GM12878 (cell line): Measurements from ENCODE around the gene CABLES1. TPM values are rescaled to one million over a fixed set of nuclear protein-coding genes. Genes with fewer than 3 reads are reported as not detected.
A peak's percentile ranks its signal among the peaks of the same experiment; 100 is the strongest.

ENCODE experiments used
- ATAC-seq: fragments of 200-7000 bp; cut with Tn5 transposase; 3 replicates; pipeline ENCODE4 v1.9.1; 2020; ENCODE audit warnings: mild to moderate bottlenecking, moderate library complexity
- BruUV-seq: library from RNA; stranded (reverse); fragments of 400-500 nt; replicated peaks from 2 replicates; lab custom pipeline; 2021; lab: Mats Ljungman, UMichigan
- CTCF ChIA-PET: fragments of 300-600 bp; sonication (Branson Sonifier 250); formaldehyde crosslinking; extraction: SDS; loops from one replicate; lab custom pipeline; 2021; ENCODE audit warnings: inconsistent platforms; lab: Yijun Ruan, JAX
- POLR2A ChIA-PET: fragments of 350-600 bp; formaldehyde crosslinking; extraction: SDS; loops from one replicate; lab custom pipeline; 2021; ENCODE audit warnings: inconsistent platforms; lab: Charles Lee
- RAD21 ChIA-PET: fragments of 300-600 bp; sonication (Branson Sonifier 250); formaldehyde crosslinking; loops from one replicate; lab custom pipeline; 2023; ENCODE audit warnings: antibody characterized with exemption; ENCODE audit not compliant: unreplicated experiment; lab: Charles Lee
- SMC1A ChIA-PET: fragments of 300-600 bp; sonication (Branson Sonifier 250); formaldehyde crosslinking; loops from one replicate; lab custom pipeline; 2023; ENCODE audit not compliant: unreplicated experiment, uncharacterized antibody; lab: Charles Lee
- DNase-seq: peaks from one replicate; pipeline ENCODE4 v3.0.0-alpha.2; 2011; ENCODE audit warnings: low read depth, low spot score
- FAIRE-seq: peaks from 3 replicates; lab custom pipeline; 2011; peaks lifted over from hg19 to GRCh38; lab: Jason Lieb, UNC
- H2AFZ ChIP-seq: 2 replicates; pipeline ENCODE4 v1.6.0; 2011; ENCODE audit warnings: low read depth, low read length, control low read depth; ENCODE audit not compliant: control insufficient read depth
- H3K27ac ChIP-seq: 2 replicates; pipeline ENCODE4 v1.5.1; 2011; ENCODE audit warnings: control low read depth; ENCODE audit not compliant: control insufficient read depth, insufficient read depth
- H3K27me3 ChIP-seq, 2 experiments: replicated peaks in 1 of 2; 2 replicates each; pipeline versions ENCODE4 v1.6.0 to v1.6.1; 2011; ENCODE audit warnings: low read length in 1 of 2; ENCODE audit not compliant: control insufficient read depth in 2 of 2, insufficient read depth in 2 of 2
- H3K36me3 ChIP-seq, 2 experiments: 2 replicates each; pipeline ENCODE4 v1.5.1; 2011; ENCODE audit warnings: low read length in 1 of 2; ENCODE audit not compliant: control insufficient read depth in 2 of 2, insufficient read depth in 2 of 2
- H3K4me1 ChIP-seq: 2 replicates; pipeline ENCODE4 v1.6.1; 2011; ENCODE audit warnings: mild to moderate bottlenecking, low read length, moderate library complexity, mixed read lengths; ENCODE audit not compliant: control insufficient read depth, insufficient read depth
- H3K4me2 ChIP-seq: 2 replicates; pipeline ENCODE4 v1.6.0; 2011; ENCODE audit warnings: control low read depth; ENCODE audit not compliant: control insufficient read depth, insufficient read depth
- H3K4me3 ChIP-seq: fragments of 200-600 bp; sonication (generic); 2 replicates; pipeline ENCODE4 v1.5.1; 2016
- H3K79me2 ChIP-seq: 2 replicates; pipeline ENCODE4 v1.6.0; 2011; ENCODE audit warnings: low read length; ENCODE audit not compliant: control insufficient read depth, insufficient read depth
- H3K9ac ChIP-seq: 2 replicates; pipeline ENCODE4 v1.8.0; 2011; ENCODE audit warnings: low read length, control low read depth, mixed read lengths; ENCODE audit not compliant: control insufficient read depth, insufficient read depth
- H3K9me3 ChIP-seq: replicated peaks from 3 replicates; pipeline ENCODE4 v1.5.1; 2011; ENCODE audit warnings: mild to moderate bottlenecking, low read length; ENCODE audit not compliant: control insufficient read depth, insufficient read depth
- H4K20me1 ChIP-seq: 2 replicates; pipeline ENCODE4 v1.6.0; 2011; ENCODE audit not compliant: control insufficient read depth, insufficient read depth
- CBX5 ChIP-seq: sonication (generic); IDR thresholded peaks from 2 replicates; pipeline ENCODE4 v1.6.1; 2016; ENCODE audit warnings: low read depth, moderate library complexity, mild to moderate bottlenecking, inconsistent platforms
- CEBPB ChIP-seq, 2 experiments: fragments of 150-350 bp in 1 of 2; IDR thresholded peaks; 2 replicates each; pipeline ENCODE4 v1.6.1; 2012 to 2014; ENCODE audit warnings: low read depth in 2 of 2, low read length in 2 of 2, borderline replicate concordance in 1 of 2, inconsistent platforms in 1 of 2
- CHD1 ChIP-seq: IDR thresholded peaks from 2 replicates; pipeline ENCODE4 v1.6.1; 2012; ENCODE audit warnings: low read depth, low read length, improper control_type of control experiment
- CHD4 ChIP-seq: fragments of 200-600 bp; sonication (generic); IDR thresholded peaks from 2 replicates; pipeline ENCODE4 v1.6.1; 2016; ENCODE audit warnings: mild to moderate bottlenecking
- CREB1 ChIP-seq: IDR thresholded peaks from 2 replicates; pipeline ENCODE4 v1.6.1; 2012; ENCODE audit warnings: low read depth, mild to moderate bottlenecking, inconsistent platforms
- GATAD2B ChIP-seq: fragments of 450-650 bp; conservative IDR thresholded peaks from 2 replicates; pipeline ENCODE4 v1.6.1; 2017; ENCODE audit warnings: low read depth, mild to moderate bottlenecking, moderate library complexity
- MTA3 ChIP-seq: IDR thresholded peaks from 2 replicates; pipeline ENCODE4 v1.6.1; 2012; ENCODE audit warnings: low read length, inconsistent platforms, borderline replicate concordance
- NBN ChIP-seq: fragments of 450-650 bp; IDR thresholded peaks from 2 replicates; pipeline ENCODE4 v1.6.1; 2016
- RFX5 ChIP-seq: IDR thresholded peaks from 2 replicates; pipeline ENCODE4 v1.6.1; 2011; ENCODE audit warnings: low read depth, low read length, improper control_type of control experiment
- STAT1 ChIP-seq: fragments of 450-650 bp; conservative IDR thresholded peaks from 2 replicates; pipeline ENCODE4 v1.6.1; 2014; ENCODE audit warnings: antibody characterized with exemption, mild to moderate bottlenecking
- in situ Hi-C: fragments of 300-500 bp; cut with MboI; formaldehyde crosslinking; loops from 9 replicates; pipeline ENCODE4 v1.14.3; 2018; ENCODE audit warnings: mixed read lengths
- intact Hi-C: fragments of 100-400 bp; cut with micrococcal nuclease; formaldehyde crosslinking; loops from one replicate; pipeline ENCODE4 v1.14.2; 2022; ENCODE audit not compliant: unreplicated experiment
- polyA plus RNA-seq, 11 experiments: library from polyadenylated mRNA; depleted of rRNA in 4 of 11; unstranded in 6 of 11; stranded (reverse) in 5 of 11; fragments of >200 nt; fragmentation: Nextera tagmentation in 4 of 11; fragmentation: Illumina TruSeq in 1 of 11; extraction: Ambion mirVana in 4 of 11; extraction: Trizol in 1 of 11; gene quantifications; 1 replicate in 1 of 11; 2 replicates in 10 of 11; pipeline versions ENCODE4 v1.2.1 to v1.2.3, GENCODE V29; 2011 to 2016; ENCODE audit warnings: inconsistent platforms in 2 of 11, missing spikeins in 2 of 11, low read depth in 1 of 11
- total RNA-seq, 4 experiments: library from RNA; depleted of rRNA in 3 of 4; stranded (reverse); fragments of >200 nt in 3 of 4; fragmentation: Illumina TruSeq in 1 of 4; extraction: Trizol in 1 of 4; gene quantifications; 2 replicates each; pipeline versions ENCODE4 v1.2.1 to v1.2.3, GENCODE V29; 2013 to 2021

Gene CABLES1
- total and polyA plus RNA-seq, 10 of the 15 experiments (the other 5 are each of a cell fraction or from before 2014, with no cell fraction given): 2.9 to 27.2 (median 8.2) TPM

- TF ChIP-seq CEBPB (IDR thresholded peaks at IDR 0.05; ENCODE audit: borderline replicate concordance in 1 of 2, low read depth in 2 of 2, low read length in 2 of 2) (no peak), CREB1 (no peak), CHD1 (no peak), STAT1 (no peak), NBN (no peak), CHD4 (no peak), MTA3 (no peak)
Measured at GRCh38 chr18:23276451-23276850, 141.2 kb downstream of the CABLES1 start (continued).

GRCh38 chr18:23277399-23277798 lies 142.1 kb downstream of the CABLES1 start:
- Histone ChIP-seq H3K4me1 (no peaks in the 10 kb centered on the region), H3K36me3 (no peaks in the 10 kb centered on the region), H2AFZ (no peak overlapping the region), H4K20me1 (no peaks in the 10 kb centered on the region), H3K4me3 (no peak overlapping the region), H3K9ac (no peak overlapping the region), H3K27ac (no peak overlapping the region), H3K4me2 (no peak overlapping the region), H3K9me3 (peaks cover 10% of the 10 kb centered on the region; the same call in 2 of the 3 replicates), H3K79me2 (no peaks in the 10 kb centered on the region), H3K27me3 (no peaks in the 10 kb centered on the region)
- ChIA-PET CTCF (no interaction called here), POLR2A (no interaction called here), SMC1A (no interaction called here), RAD21 (no interaction called here)
- TF ChIP-seq CBX5 (0 out of 2 replicates have a peak, but pooled peaks have one; percentile 22), RFX5 (no peak), GATAD2B (no peak)
- in situ Hi-C loops (no loop called here), intact Hi-C loops (no loop called here)
- BruUV-seq: no TSS peak
- no peak for FAIRE-seq
- DNase-seq: no peak
- no peak for ATAC-seq
